Esophagus squamous epithelium (tissue), 4 donors: ENCODE data around the gene BRAF.
"Not testable (repeated sequence)": the region's sequence is repeated elsewhere in the genome, so short reads cannot be mapped to it uniquely, and the experiment has no call there.

ENCODE experiments used
- CTCF ChIP-seq, 6 experiments: fragments of 450-650 bp in 4 of 6; fragments of 200-600 bp in 2 of 6; sonication (generic) in 2 of 6; IDR thresholded peaks; one replicate each; pipeline ENCODE4 v1.5.1; 2016 to 2019; ENCODE audit warnings: antibody characterized with exemption in 6 of 6, mild to moderate bottlenecking in 4 of 6, moderate library complexity in 4 of 6
- POLR2A ChIP-seq, 4 donors: fragments of 450-650 bp; IDR thresholded peaks; one replicate each; pipeline ENCODE4 v1.6.1; 2017; ENCODE audit warnings: antibody characterized with exemption in 4 of 4, mild to moderate bottlenecking in 4 of 4, moderate library complexity in 3 of 4

GRCh38 chr7:140676956-140677355 is 247.8 kb downstream of the BRAF start:
- not testable (repeated sequence) for TF ChIP-seq CTCF, POLR2A (IDR thresholded peaks at IDR 0.05)
